Sigmoid colon (tissue), 3 donors: ENCODE data around the gene MED25.

Source experiments
- POLR2A ChIP-seq, 2 donors: fragments of 450-650 bp; IDR thresholded peaks; one replicate each; pipeline ENCODE4 v1.6.1; 2016; ENCODE audit warnings: antibody characterized with exemption in 2 of 2, mild to moderate bottlenecking in 2 of 2, moderate library complexity in 2 of 2
- TF ChIP-seq, protein P1 (sequence below), 4 experiments: fragments of 450-650 bp in 3 of 4; fragments of 200-600 bp in 1 of 4; IDR thresholded peaks; one replicate each; pipeline ENCODE4 v1.5.1; 2016 to 2019; ENCODE audit warnings: antibody characterized with exemption in 4 of 4, mild to moderate bottlenecking in 3 of 4, moderate library complexity in 2 of 4

GRCh38 chr19:49771674-49772139 lies 46.4 kb upstream of the MED25 start:
- TF ChIP-seq POLR2A (IDR thresholded peaks at IDR 0.05) = no peak
- TF ChIP-seq, protein P1, sequence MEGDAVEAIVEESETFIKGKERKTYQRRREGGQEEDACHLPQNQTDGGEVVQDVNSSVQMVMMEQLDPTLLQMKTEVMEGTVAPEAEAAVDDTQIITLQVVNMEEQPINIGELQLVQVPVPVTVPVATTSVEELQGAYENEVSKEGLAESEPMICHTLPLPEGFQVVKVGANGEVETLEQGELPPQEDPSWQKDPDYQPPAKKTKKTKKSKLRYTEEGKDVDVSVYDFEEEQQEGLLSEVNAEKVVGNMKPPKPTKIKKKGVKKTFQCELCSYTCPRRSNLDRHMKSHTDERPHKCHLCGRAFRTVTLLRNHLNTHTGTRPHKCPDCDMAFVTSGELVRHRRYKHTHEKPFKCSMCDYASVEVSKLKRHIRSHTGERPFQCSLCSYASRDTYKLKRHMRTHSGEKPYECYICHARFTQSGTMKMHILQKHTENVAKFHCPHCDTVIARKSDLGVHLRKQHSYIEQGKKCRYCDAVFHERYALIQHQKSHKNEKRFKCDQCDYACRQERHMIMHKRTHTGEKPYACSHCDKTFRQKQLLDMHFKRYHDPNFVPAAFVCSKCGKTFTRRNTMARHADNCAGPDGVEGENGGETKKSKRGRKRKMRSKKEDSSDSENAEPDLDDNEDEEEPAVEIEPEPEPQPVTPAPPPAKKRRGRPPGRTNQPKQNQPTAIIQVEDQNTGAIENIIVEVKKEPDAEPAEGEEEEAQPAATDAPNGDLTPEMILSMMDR (IDR thresholded peaks at IDR 0.05) = no peak
